ENCODE measurements around the gene LIX1.

The LIX1 gene

GRCh38 chr5:97072696-97073095 lies 69.7 kb downstream of the LIX1 start:
- Histone ChIP-seq H3K4me1 (peaks cover 4% of the 10 kb centered on the region; the same call in 1 of the 2 replicates), H3K9me3 (no peaks in the 10 kb centered on the region), H3K36me3 (no peaks in the 10 kb centered on the region), H3K9ac (no peak overlapping the region), H3K27ac (no peak overlapping the region), H3K4me3 (no peak overlapping the region), H4K20me1 (no peaks in the 10 kb centered on the region), H3K27me3 (no peaks in the 10 kb centered on the region), H3K4me2 (no peak overlapping the region)
- TF ChIP-seq Cebpa-rat (IDR thresholded peaks at IDR 0.05), result no peak

GRCh38 chr5:97071993-97072392 lies 70.4 kb downstream of the LIX1 start:
- Histone ChIP-seq H3K4me2 (no peak overlapping the region), H3K4me3 (no peak overlapping the region), H3K9ac (no peak overlapping the region), H3K27me3 (no peaks in the 10 kb centered on the region), H3K4me1 (peaks cover 4% of the 10 kb centered on the region; the same call in 1 of the 2 replicates), H3K9me3 (no peaks in the 10 kb centered on the region), H3K36me3 (no peaks in the 10 kb centered on the region), H4K20me1 (no peaks in the 10 kb centered on the region), H3K27ac (no peak overlapping the region)
- TF ChIP-seq Cebpa-rat (IDR thresholded peaks at IDR 0.05), result no peak

- no peak overlapping the region for H3K9ac ChIP-seq
- no peaks in the 10 kb centered on the region for H3K9me3 ChIP-seq
- no peaks in the 10 kb centered on the region for H4K20me1 ChIP-seq
- no peak overlapping the region for H3K4me2 ChIP-seq
- H3K27me3 ChIP-seq, result no peaks in the 10 kb centered on the region
- H3K4me3 ChIP-seq, result no peak overlapping the region
- H3K36me3 ChIP-seq, result no peaks in the 10 kb centered on the region
- H3K4me1 ChIP-seq, result peaks cover 4% of the 10 kb centered on the region; the same call in 1 of the 2 replicates
- no peak overlapping the region for H3K27ac ChIP-seq
- no peak for TF ChIP-seq Cebpa-rat (IDR thresholded peaks at IDR 0.05)
Observed at GRCh38 chr5:97071101-97071500, 71.3 kb downstream of the LIX1 start.

- no peak for TF ChIP-seq Cebpa-rat (IDR thresholded peaks at IDR 0.05)
Observed at GRCh38 chr5:97070234-97070633, 72.2 kb downstream of the LIX1 start.

GRCh38 chr5:97067296-97067850 lies 75.0 kb downstream of the LIX1 start:
- no peaks in the 10 kb centered on the region for H3K27me3 ChIP-seq
- H3K4me1 ChIP-seq, result no peaks in the 10 kb centered on the region
- no peaks in the 10 kb centered on the region for H4K20me1 ChIP-seq
- no peaks in the 10 kb centered on the region for H3K9me3 ChIP-seq
- H3K36me3 ChIP-seq, result no peaks in the 10 kb centered on the region
- no peak overlapping the region for H3K9ac ChIP-seq
- no peak overlapping the region for H3K27ac ChIP-seq
- H3K4me2 ChIP-seq, result no peak overlapping the region
- TF ChIP-seq Cebpa-rat (IDR thresholded peaks at IDR 0.05), result no peak
- H3K4me3 ChIP-seq, result no peak overlapping the region

More at GRCh38 chr5:97070234-97070633, 72.2 kb downstream of the LIX1 start:
- Histone ChIP-seq H3K4me3 (no peak overlapping the region), H4K20me1 (no peaks in the 10 kb centered on the region), H3K27ac (no peak overlapping the region), H3K9me3 (no peaks in the 10 kb centered on the region), H3K27me3 (no peaks in the 10 kb centered on the region), H3K4me1 (peaks cover 4% of the 10 kb centered on the region; the same call in 1 of the 2 replicates), H3K4me2 (no peak overlapping the region), H3K36me3 (no peaks in the 10 kb centered on the region), H3K9ac (no peak overlapping the region)

- H3K4me1 ChIP-seq, result 0 out of 2 replicates have a peak, but pooled peaks cover 4% of the 10 kb centered on the region
- no peak for TF ChIP-seq Cebpa-rat (IDR thresholded peaks at IDR 0.05)
- H4K20me1 ChIP-seq, result no peaks in the 10 kb centered on the region
- H3K9ac ChIP-seq, result no peak overlapping the region
- H3K4me3 ChIP-seq, result no peak overlapping the region
- H3K36me3 ChIP-seq, result no peaks in the 10 kb centered on the region
- 0 out of 2 replicates have a peak, but pooled peaks cover under 1% of the 10 kb centered on the region for H3K9me3 ChIP-seq
- H3K4me2 ChIP-seq, result no peak overlapping the region
- H3K27ac ChIP-seq, result no peak overlapping the region
- H3K27me3 ChIP-seq, result no peaks in the 10 kb centered on the region
Observed at GRCh38 chr5:97065475-97065874, 76.9 kb downstream of the LIX1 start.

GRCh38 chr5:97063251-97063650 lies 79.2 kb downstream of the LIX1 start:
- Histone ChIP-seq H3K27ac (no peak overlapping the region), H3K4me3 (no peak overlapping the region), H4K20me1 (no peaks in the 10 kb centered on the region), H3K4me1 (0 out of 2 replicates have a peak, but pooled peaks cover 4% of the 10 kb centered on the region), H3K9ac (no peak overlapping the region), H3K4me2 (no peak overlapping the region), H3K36me3 (no peaks in the 10 kb centered on the region), H3K9me3 (peaks cover 16% of the 10 kb centered on the region), H3K27me3 (no peaks in the 10 kb centered on the region)
- no peak for TF ChIP-seq Cebpa-rat (IDR thresholded peaks at IDR 0.05)

GRCh38 chr5:97062046-97062445 lies 80.4 kb downstream of the LIX1 start:
- H3K4me3 ChIP-seq, result no peak overlapping the region
- peaks cover 16% of the 10 kb centered on the region for H3K9me3 ChIP-seq
- H3K27me3 ChIP-seq, result no peaks in the 10 kb centered on the region
- H3K9ac ChIP-seq, result no peak overlapping the region
- TF ChIP-seq Cebpa-rat (IDR thresholded peaks at IDR 0.05), result no peak
- 0 out of 2 replicates have a peak overlapping the region, but pooled peaks have one; percentile 3 for H3K4me2 ChIP-seq
- no peaks in the 10 kb centered on the region for H4K20me1 ChIP-seq
- H3K36me3 ChIP-seq, result no peaks in the 10 kb centered on the region
- H3K4me1 ChIP-seq, result 0 out of 2 replicates have a peak, but pooled peaks cover 4% of the 10 kb centered on the region
- no peak overlapping the region for H3K27ac ChIP-seq

GRCh38 chr5:97056263-97056662 lies 86.1 kb downstream of the LIX1 start:
- H4K20me1 ChIP-seq, result no peaks in the 10 kb centered on the region
- no peaks in the 10 kb centered on the region for H3K4me1 ChIP-seq
- H3K9me3 ChIP-seq, result peaks cover 16% of the 10 kb centered on the region
- no peak overlapping the region for H3K9ac ChIP-seq
- no peaks in the 10 kb centered on the region for H3K36me3 ChIP-seq
- H3K4me2 ChIP-seq, result no peak overlapping the region
- H3K27me3 ChIP-seq, result no peaks in the 10 kb centered on the region
- no peak overlapping the region for H3K4me3 ChIP-seq
- TF ChIP-seq Cebpa-rat (IDR thresholded peaks at IDR 0.05), result no peak
- H3K27ac ChIP-seq, result no peak overlapping the region

- Histone ChIP-seq H3K36me3 (no peaks in the 10 kb centered on the region), H3K4me1 (no peaks in the 10 kb centered on the region), H3K4me2 (no peak overlapping the region), H3K9me3 (no peaks in the 10 kb centered on the region), H3K4me3 (no peak overlapping the region), H4K20me1 (no peaks in the 10 kb centered on the region), H3K27me3 (no peaks in the 10 kb centered on the region), H3K27ac (no peak overlapping the region), H3K9ac (no peak overlapping the region)
- no peak for TF ChIP-seq Cebpa-rat (IDR thresholded peaks at IDR 0.05)
Observed at GRCh38 chr5:97049175-97049574, 93.2 kb downstream of the LIX1 start.

- no peak for TF ChIP-seq Cebpa-rat (IDR thresholded peaks at IDR 0.05)
- Histone ChIP-seq H3K36me3 (no peaks in the 10 kb centered on the region), H4K20me1 (no peaks in the 10 kb centered on the region), H3K27me3 (no peaks in the 10 kb centered on the region), H3K9me3 (no peaks in the 10 kb centered on the region), H3K9ac (no peak overlapping the region), H3K4me2 (no peak overlapping the region), H3K4me1 (no peaks in the 10 kb centered on the region), H3K27ac (no peak overlapping the region), H3K4me3 (no peak overlapping the region)
Observed at GRCh38 chr5:97047076-97047475, 95.3 kb downstream of the LIX1 start.
